Measurements from ENCODE around the gene RC3H1.

Gene RC3H1

DNA sequence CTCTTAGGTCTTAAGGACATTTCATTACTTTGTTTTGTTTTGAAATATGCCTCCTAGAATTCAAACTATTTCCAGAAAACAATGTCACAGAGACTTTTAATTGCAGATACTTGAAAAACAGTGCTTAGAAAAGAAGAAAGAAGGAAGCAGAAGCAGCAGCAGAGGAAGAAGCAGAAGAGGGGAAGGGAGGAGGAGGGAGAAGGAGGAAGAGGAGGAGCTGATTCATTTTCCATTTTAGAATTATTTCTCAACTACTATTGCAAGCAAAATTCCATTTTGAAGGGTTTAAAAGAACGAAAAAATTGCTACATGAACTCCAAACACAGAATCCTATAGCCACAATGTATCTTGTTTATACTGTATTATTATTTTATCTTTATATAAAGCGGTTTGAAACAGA lies 13.9 kb downstream of the RC3H1 start:
- DNase-seq (ENCODE audit: low read depth) = no peak
- TF ChIP-seq, protein P1, sequence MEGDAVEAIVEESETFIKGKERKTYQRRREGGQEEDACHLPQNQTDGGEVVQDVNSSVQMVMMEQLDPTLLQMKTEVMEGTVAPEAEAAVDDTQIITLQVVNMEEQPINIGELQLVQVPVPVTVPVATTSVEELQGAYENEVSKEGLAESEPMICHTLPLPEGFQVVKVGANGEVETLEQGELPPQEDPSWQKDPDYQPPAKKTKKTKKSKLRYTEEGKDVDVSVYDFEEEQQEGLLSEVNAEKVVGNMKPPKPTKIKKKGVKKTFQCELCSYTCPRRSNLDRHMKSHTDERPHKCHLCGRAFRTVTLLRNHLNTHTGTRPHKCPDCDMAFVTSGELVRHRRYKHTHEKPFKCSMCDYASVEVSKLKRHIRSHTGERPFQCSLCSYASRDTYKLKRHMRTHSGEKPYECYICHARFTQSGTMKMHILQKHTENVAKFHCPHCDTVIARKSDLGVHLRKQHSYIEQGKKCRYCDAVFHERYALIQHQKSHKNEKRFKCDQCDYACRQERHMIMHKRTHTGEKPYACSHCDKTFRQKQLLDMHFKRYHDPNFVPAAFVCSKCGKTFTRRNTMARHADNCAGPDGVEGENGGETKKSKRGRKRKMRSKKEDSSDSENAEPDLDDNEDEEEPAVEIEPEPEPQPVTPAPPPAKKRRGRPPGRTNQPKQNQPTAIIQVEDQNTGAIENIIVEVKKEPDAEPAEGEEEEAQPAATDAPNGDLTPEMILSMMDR (conservative IDR thresholded peaks at IDR 0.05; ENCODE audit: low read depth, low read length) = no peak
- no peak overlapping the region for H3K4me3 ChIP-seq (ENCODE audit: low read depth, low read length)

DNA sequence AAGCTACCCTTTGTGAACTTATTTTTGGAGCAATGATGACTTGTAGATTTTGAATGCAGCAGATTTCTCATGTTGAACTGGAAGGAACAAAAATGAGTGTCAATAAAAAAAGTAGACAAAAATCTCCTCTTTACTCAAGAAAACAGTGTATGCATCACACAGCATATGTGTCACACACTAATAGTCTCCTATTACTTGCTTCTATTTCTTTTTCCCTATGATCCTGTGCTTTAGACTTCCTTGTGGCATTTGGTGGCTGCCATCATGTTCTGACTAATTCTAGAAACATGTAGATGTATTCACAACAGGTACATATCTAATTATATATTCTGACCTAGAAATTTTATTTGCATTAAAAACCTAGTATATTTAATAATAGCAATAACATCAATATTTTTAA lies 14.3 kb downstream of the RC3H1 start:
- no peak for DNase-seq (ENCODE audit: low read depth)
- H3K4me3 ChIP-seq (ENCODE audit: low read depth, low read length) = no peak overlapping the region

DNA sequence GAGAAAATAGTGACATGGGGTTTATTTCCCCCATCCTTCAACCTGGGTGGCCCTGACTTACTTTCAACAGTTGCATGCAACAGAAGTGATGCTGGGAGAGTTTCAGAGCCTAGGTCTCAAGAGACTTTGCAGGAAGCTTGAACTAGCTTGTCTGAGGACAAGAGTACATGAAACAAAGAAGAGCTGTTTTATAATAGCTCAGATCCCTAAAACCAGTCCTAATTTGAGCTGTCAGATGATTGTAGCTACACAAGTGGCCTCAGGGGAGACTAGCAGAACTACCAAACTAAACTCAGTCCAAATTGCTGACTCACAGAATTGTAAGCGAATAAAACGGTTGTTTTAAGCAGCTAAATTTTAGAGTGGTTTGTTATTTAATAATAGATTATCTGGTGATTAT lies 17.1 kb downstream of the RC3H1 start:
- peak; percentile 59 for DNase-seq (ENCODE audit: low read depth)
- TF ChIP-seq, protein P1 (conservative IDR thresholded peaks at IDR 0.05; ENCODE audit: low read depth, low read length) = no peak
- H3K4me3 ChIP-seq (ENCODE audit: low read depth, low read length) = no peak overlapping the region

More for the DNA sequence above, 14.3 kb downstream of the RC3H1 start:
- TF ChIP-seq, protein P1 (conservative IDR thresholded peaks at IDR 0.05; ENCODE audit: low read depth, low read length) = no peak

DNA sequence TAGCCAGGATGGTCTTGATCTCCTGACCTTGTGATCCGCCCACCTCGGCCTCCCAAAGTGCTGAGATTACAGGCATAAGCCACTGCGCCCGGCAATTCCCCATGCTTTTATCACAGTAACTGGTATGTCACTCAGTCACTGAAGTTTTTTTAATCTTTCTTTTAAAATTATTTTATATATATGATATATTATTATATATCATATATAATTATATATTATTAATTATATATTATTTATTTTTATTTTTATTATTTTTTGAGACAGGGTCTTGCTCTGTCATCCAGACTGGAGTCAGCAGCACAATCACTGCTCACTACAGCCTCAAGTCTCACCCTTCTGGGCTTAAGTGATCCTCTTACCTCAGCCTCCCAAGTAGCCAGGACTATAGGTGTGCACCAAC lies 18.3 kb downstream of the RC3H1 start:
- TF ChIP-seq, protein P1 (conservative IDR thresholded peaks at IDR 0.05; ENCODE audit: low read depth, low read length) = no peak
- H3K4me3 ChIP-seq (ENCODE audit: low read depth, low read length) = no peak overlapping the region
- DNase-seq (ENCODE audit: low read depth) = no peak

DNA sequence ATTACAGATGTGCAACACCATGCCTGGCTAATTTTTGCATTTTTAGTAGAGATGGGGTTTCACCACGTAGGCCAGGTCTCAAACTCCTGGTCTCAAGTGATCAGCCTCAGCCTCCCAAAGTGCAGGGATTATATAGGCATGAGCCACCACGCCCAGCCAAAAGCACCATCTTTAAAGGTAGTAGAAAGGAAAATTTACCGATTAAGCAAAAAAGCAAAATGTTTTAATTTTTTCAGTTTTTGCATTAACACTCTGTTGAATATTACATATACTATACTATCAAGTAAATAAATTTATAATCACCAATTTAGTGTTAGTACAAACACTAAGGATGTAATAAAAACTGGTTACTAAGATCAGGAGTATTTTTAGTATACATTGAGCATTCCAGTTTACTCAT lies 20.6 kb downstream of the RC3H1 start:
- no peak for DNase-seq (ENCODE audit: low read depth)
- H3K4me3 ChIP-seq (ENCODE audit: low read depth, low read length) = no peak overlapping the region
- TF ChIP-seq, protein P1 (conservative IDR thresholded peaks at IDR 0.05; ENCODE audit: low read depth, low read length) = no peak

DNA sequence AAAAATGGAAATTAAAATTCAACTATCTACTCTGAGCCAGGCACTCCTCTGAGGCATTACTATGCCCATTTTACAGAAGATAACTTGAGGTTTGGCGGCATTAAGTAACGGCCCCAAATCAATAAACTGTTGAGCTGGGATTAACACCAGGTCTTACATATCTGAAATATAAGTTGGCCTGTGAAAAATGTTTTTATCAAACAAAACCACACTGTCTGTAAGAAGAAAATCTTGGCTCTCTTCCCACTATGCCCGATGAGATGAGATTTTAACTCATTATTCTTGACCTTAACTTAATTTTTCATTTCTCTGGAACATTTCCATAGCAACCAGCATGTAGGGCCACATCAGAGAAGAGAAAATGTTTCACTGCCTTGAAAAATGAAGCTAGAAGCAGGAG lies 21.8 kb downstream of the RC3H1 start:
- TF ChIP-seq, protein P1 (conservative IDR thresholded peaks at IDR 0.05; ENCODE audit: low read depth, low read length) = no peak
- no peak overlapping the region for H3K4me3 ChIP-seq (ENCODE audit: low read depth, low read length)
- peak; percentile 73 for DNase-seq (ENCODE audit: low read depth)

DNA sequence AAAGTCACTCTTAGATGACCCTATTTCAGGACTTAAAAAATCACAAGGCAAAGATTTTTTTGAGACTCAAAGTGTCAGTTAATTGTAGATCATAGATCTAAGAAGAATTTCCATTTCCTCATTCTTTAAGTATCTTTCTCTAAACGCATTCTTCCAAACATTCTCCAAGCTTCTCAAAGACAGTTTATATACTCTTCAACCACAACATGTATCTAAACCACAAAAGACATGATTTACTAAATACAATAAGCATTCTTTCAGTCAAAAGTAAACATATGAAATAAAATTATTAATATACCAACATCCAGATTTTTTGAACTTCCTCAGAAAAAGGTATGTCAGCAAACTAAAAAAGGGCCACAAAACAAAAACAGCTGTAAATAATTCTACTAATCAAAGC lies 24.4 kb downstream of the RC3H1 start:
- TF ChIP-seq, protein P1 (conservative IDR thresholded peaks at IDR 0.05; ENCODE audit: low read depth, low read length) = no peak
- peak; percentile 70 for DNase-seq (ENCODE audit: low read depth)

More for the DNA sequence above, 24.4 kb downstream of the RC3H1 start:
- H3K4me3 ChIP-seq (ENCODE audit: low read depth, low read length) = no peak overlapping the region
